SU-DHL-6 (cell line): ENCODE measurements around the gene NPIPA5.
"Not testable (repeated sequence)": the region's sequence is repeated elsewhere in the genome, so short reads cannot be mapped to it uniquely, and the experiment has no call there.

Experiments used
- H2AFZ ChIP-seq: fragments of 200-600 bp; sonication (generic); 2 replicates; pipeline ENCODE4 v1.6.1; 2014; ENCODE audit warnings: low read depth, mild to moderate bottlenecking, moderate library complexity, mixed read lengths, antibody characterized with exemption, low read length; ENCODE audit not compliant: severe bottlenecking
- H3F3A ChIP-seq: fragments of 200-600 bp; shearing (Covaris generic); 2 replicates; pipeline ENCODE4 v1.6.0; 2016; ENCODE audit warnings: antibody characterized with exemption, mild to moderate bottlenecking; ENCODE audit not compliant: insufficient read depth
- H3K27ac ChIP-seq: fragments of 200-600 bp; sonication (generic); 2 replicates; pipeline ENCODE4 v1.5.1; 2016; ENCODE audit warnings: low read depth, mild to moderate bottlenecking, low read length, moderate library complexity, mixed read lengths
- H3K27me3 ChIP-seq: fragments of 200-600 bp; sonication (generic), shearing (Covaris generic); 2 replicates; pipeline ENCODE4 v1.6.0; 2014; ENCODE audit warnings: mild to moderate bottlenecking, low read length
- H3K36me3 ChIP-seq: fragments of 200-600 bp; sonication (generic); 2 replicates; pipeline ENCODE4 v1.6.1; 2014; ENCODE audit warnings: mild to moderate bottlenecking, low read length, mixed read lengths
- H3K4me2 ChIP-seq: fragments of 300-600, 200-600 bp; shearing (Covaris generic), sonication (generic); 2 replicates; pipeline ENCODE4 v1.6.0; 2014; ENCODE audit warnings: low read length, low read depth, mild to moderate bottlenecking; ENCODE audit not compliant: poor library complexity, severe bottlenecking
- H3K4me3 ChIP-seq: fragments of 200-600 bp; sonication (generic); 2 replicates; pipeline ENCODE4 v1.5.1; 2014; ENCODE audit warnings: antibody characterized with exemption, low read length, mild to moderate bottlenecking, mixed read lengths; ENCODE audit not compliant: insufficient read depth, poor library complexity, severe bottlenecking
- H3K79me2 ChIP-seq: fragments of 200-600 bp; sonication (generic); 2 replicates; pipeline ENCODE4 v1.6.1; 2014; ENCODE audit warnings: mild to moderate bottlenecking, low read length, moderate library complexity; ENCODE audit not compliant: insufficient read depth
- H3K9ac ChIP-seq: fragments of 200-600 bp; sonication (generic); 2 replicates; pipeline ENCODE4 v1.7.0; 2014; ENCODE audit warnings: mild to moderate bottlenecking, low read length
- H3K9me2 ChIP-seq: fragments of 200-600 bp; sonication (generic); replicated peaks from 2 replicates; pipeline ENCODE4 v1.6.1; 2014; ENCODE audit warnings: low read length; ENCODE audit not compliant: insufficient read depth
- H3K9me3 ChIP-seq: fragments of 200-600 bp; sonication (generic); 2 replicates; pipeline ENCODE4 v1.6.1; 2014; ENCODE audit warnings: low read length, mixed read lengths; ENCODE audit not compliant: insufficient read depth
- H4K20me1 ChIP-seq: fragments of 200-600 bp; sonication (generic); 2 replicates; pipeline ENCODE4 v1.6.1; 2014; ENCODE audit warnings: low read depth, mild to moderate bottlenecking, antibody characterized with exemption, low read length, moderate library complexity, mixed read lengths
- CTCF ChIP-seq: fragments of 200-600 bp; sonication (generic); IDR thresholded peaks from one replicate; pipeline ENCODE4 v1.5.1; 2017; ENCODE audit warnings: antibody characterized with exemption, mild to moderate bottlenecking, low read length, moderate library complexity; ENCODE audit not compliant: insufficient read depth, poor library complexity, severe bottlenecking
- EZH2phosphoT487 ChIP-seq: fragments of 200-600 bp; sonication (generic), shearing (Covaris generic); conservative IDR thresholded peaks from 2 replicates; pipeline ENCODE4 v1.6.1; 2018; ENCODE audit warnings: mild to moderate bottlenecking, antibody characterized with exemption, low read length, moderate library complexity, mixed read lengths

NPIPA5 gene

DNA sequence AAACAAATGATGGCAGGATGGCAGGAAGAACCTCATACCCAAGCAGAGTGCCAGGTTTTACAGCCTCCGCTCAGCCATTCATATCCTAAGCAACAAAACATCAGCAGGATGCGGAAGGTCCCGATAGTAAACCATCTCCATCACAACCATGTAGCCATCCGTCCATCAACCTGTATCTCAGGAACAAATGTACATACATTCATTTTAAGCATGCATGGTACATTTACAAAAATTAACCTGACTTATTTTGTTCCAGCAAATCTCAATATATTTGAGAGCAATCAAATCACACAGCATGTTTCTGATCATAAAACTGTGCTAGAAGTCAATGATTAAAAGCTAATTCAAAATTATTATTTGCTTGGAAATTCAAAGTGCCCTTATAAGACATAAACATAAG, at the start of gene NPIPA5:
NPIPA5 (minus strand) TSS at position 101 of the 400 bp plus-strand sequence; CDS start at position 101, 0 bp downstream.
- H3K27me3 ChIP-seq, H2AFZ ChIP-seq, H3K27ac ChIP-seq, H3K9me3 ChIP-seq, H3K9ac ChIP-seq, H3K4me2 ChIP-seq, H3K36me3 ChIP-seq, H3K79me2 ChIP-seq, H3K9me2 ChIP-seq, H3F3A ChIP-seq, H4K20me1 ChIP-seq, H3K4me3 ChIP-seq: not testable (repeated sequence)

DNA sequence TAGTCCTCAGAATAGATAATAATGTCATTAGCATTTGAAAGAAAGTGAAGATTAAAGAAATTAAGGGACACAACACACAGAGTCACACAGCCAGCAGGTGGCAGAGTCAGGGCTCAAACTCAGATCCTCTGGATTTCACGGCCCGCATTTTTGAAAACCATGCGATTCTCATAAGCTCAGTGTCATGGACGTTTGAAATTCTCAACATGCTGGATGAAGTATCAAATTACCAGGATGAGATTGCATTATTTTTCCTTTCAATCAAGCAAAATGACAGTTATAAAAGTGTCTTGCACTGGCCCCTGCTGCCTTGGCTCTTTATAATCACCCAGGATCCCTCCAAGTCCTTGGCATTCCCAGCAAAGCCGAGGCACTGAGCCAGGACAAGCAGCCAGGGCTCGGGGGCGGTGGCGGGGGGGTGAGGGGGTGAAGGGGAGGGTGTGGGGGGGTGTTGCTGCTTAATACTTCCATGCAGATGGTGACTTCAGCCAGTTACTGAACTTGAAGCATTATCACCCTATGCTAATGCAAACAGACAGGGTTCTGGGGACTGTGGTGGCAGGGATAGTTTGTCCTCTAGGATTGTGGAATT, 49.6 kb upstream of the NPIPA5 start:
- no peak overlapping the region for H3K9ac ChIP-seq
- no peak overlapping the region for H3K4me2 ChIP-seq
- no peaks in the 10 kb centered on the region for H3F3A ChIP-seq
- no peak overlapping the region for H2AFZ ChIP-seq
- H3K27ac ChIP-seq, result no peak overlapping the region
- TF ChIP-seq CTCF (peak; percentile 54), EZH2phosphoT487 (no peak)
- H3K9me2 ChIP-seq, result no peaks in the 10 kb centered on the region
- no peaks in the 10 kb centered on the region for H3K9me3 ChIP-seq
- no peaks in the 10 kb centered on the region for H3K36me3 ChIP-seq
- H3K27me3 ChIP-seq, result no peaks in the 10 kb centered on the region
- H4K20me1 ChIP-seq, result no peaks in the 10 kb centered on the region
- H3K79me2 ChIP-seq, result no peaks in the 10 kb centered on the region
- H3K4me3 ChIP-seq, result no peak overlapping the region

DNA sequence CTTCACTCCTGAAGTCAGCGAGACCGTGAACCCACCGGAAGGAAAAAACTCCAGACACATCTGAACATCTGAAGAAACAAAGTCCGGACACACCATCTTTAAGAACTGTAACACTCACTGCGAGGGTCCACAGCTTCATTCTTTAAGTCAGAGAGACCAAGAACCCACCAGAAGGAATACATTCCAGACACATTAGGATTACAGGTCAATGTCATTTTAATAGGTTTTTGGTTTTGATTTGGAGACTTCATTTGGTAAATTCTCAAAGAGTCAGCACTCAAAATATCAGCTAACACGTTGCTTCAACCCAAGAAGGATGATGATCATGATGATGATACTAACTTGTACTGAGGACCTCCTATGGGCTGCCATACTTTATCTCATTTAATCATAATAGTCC, 48.7 kb upstream of the NPIPA5 start:
- H3K27me3 ChIP-seq, result no peaks in the 10 kb centered on the region
- H2AFZ ChIP-seq, result no peak overlapping the region
- no peaks in the 10 kb centered on the region for H3K36me3 ChIP-seq
- no peaks in the 10 kb centered on the region for H4K20me1 ChIP-seq
- H3K79me2 ChIP-seq, result no peaks in the 10 kb centered on the region
- H3F3A ChIP-seq, result no peaks in the 10 kb centered on the region
- H3K9me3 ChIP-seq, result no peaks in the 10 kb centered on the region
- H3K4me2 ChIP-seq, result no peak overlapping the region
- H3K9me2 ChIP-seq, result no peaks in the 10 kb centered on the region
- no peak overlapping the region for H3K9ac ChIP-seq
- TF ChIP-seq EZH2phosphoT487 (no peak), CTCF (no peak)
- no peak overlapping the region for H3K27ac ChIP-seq
- H3K4me3 ChIP-seq, result no peak overlapping the region

DNA sequence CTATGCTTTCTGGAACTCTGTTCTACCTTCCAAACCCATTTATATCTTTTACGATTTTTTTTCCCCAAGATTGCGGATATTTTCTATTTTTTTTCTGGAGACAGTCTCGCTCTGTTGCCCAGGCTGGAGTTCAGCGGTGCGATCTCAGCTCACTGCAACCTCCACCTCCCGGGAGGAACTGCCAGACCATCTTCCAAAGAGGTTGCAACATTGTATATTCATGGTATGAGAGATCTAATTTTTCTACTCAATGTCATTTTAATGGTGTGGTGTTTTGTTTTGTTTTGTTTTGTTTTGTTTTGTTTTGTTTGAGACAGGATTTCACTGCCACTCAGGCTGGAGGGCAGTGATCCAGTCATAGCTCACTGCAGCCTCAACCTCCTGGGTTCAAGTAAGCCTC, 47.8 kb upstream of the NPIPA5 start:
- Histone ChIP-seq H3K4me3 (no peak overlapping the region), H3K79me2 (no peaks in the 10 kb centered on the region), H3K27me3 (no peaks in the 10 kb centered on the region), H3K36me3 (no peaks in the 10 kb centered on the region), H3K4me2 (no peak overlapping the region), H4K20me1 (no peaks in the 10 kb centered on the region), H3K9ac (no peak overlapping the region), H3K9me3 (no peaks in the 10 kb centered on the region), H3K9me2 (no peaks in the 10 kb centered on the region), H2AFZ (no peak overlapping the region), H3K27ac (no peak overlapping the region), H3F3A (no peaks in the 10 kb centered on the region)
- no peak for TF ChIP-seq CTCF
- no peak for TF ChIP-seq EZH2phosphoT487
